MM.1S (cell line): Measurements from ENCODE around the gene KIF20B.

Experiments used
- CTCF ChIP-seq: fragments of 300-600 bp; sonication (generic); IDR thresholded peaks from 2 replicates; pipeline ENCODE4 v1.5.1; 2016; ENCODE audit warnings: antibody characterized with exemption, low read length, mixed read lengths
- EZH2 ChIP-seq: fragments of 300-600 bp; sonication (generic); optimal IDR thresholded peaks from 2 replicates; pipeline ENCODE3; 2017; ENCODE audit warnings: low read depth, mild to moderate bottlenecking, antibody characterized with exemption, low read length, mixed read lengths
- EZH2phosphoT487 ChIP-seq: fragments of 300-600 bp; sonication (generic); IDR thresholded peaks from 2 replicates; pipeline ENCODE4 v1.6.1; 2018; ENCODE audit warnings: antibody characterized with exemption, low read length

DNA sequence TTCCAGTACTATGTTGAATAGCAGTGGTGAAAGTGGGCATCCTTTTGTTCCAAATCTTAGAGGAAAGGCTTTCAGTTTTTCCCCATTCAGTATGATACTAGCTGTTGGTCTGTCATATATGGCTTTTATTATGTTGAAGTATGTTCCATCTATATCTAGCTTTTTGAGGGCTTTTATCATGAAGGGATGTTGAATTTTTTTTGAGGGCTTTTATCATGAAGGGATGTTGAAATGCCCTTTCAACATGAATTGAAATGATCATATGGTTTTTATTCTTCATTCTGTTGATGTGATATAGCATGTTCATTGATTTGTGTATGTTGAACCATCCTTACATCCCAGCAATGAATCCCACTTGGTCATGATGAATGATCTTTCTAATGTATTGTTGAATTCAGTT lies 75.3 kb downstream of the KIF20B start:
- TF ChIP-seq CTCF = no peak
- no peak for TF ChIP-seq EZH2
- no peak for TF ChIP-seq EZH2phosphoT487
